K562 (cell line): ENCODE data around the gene TLE7. TPM values are rescaled to one million over a fixed set of nuclear protein-coding genes. Genes with fewer than 3 reads are reported as not detected.

Experiments
- SMARCA4 ChIP-seq: fragments of 450-650 bp; IDR thresholded peaks from 2 replicates; pipeline ENCODE4 v1.6.1; 2016
- SMC3 ChIP-seq: conservative IDR thresholded peaks from 2 replicates; pipeline ENCODE4 v1.6.1; 2011; ENCODE audit warnings: low read depth, low read length, improper control_type of control experiment; ENCODE audit not compliant: insufficient read depth
- STAT5A ChIP-seq: IDR thresholded peaks from 2 replicates; pipeline ENCODE4 v1.6.1; 2012; ENCODE audit warnings: low read length, inconsistent platforms, borderline replicate concordance
- ZNF407 ChIP-seq: fragments of 450-650 bp; IDR thresholded peaks from 2 replicates; pipeline ENCODE4 v1.6.1; 2016; ENCODE audit warnings: low read depth
- polyA plus RNA-seq, 8 experiments: library from polyadenylated mRNA; depleted of rRNA in 4 of 8; stranded (reverse) in 5 of 8; unstranded in 3 of 8; fragments of >200 nt; fragmentation: Nextera tagmentation in 2 of 8; fragmentation: Illumina TruSeq in 1 of 8; extraction: Ambion mirVana in 2 of 8; extraction: Trizol in 1 of 8; gene quantifications; 2 replicates each; pipeline versions ENCODE4 v1.2.1 to v1.2.3, GENCODE V29; 2011 to 2014; ENCODE audit warnings: inconsistent platforms in 1 of 8, missing spikeins in 1 of 8
- total RNA-seq, 7 experiments: library from RNA; depleted of rRNA in 6 of 7; stranded (reverse); fragments of >200 nt in 6 of 7; fragmentation: Illumina TruSeq in 2 of 7; extraction: Trizol in 2 of 7; gene quantifications; 2 replicates each; pipeline versions ENCODE4 v1.2.1 to v1.2.3, GENCODE V29; 2011 to 2021; ENCODE audit warnings: low replicate concordance in 1 of 7

The TLE7 gene
- total and polyA plus RNA-seq, 9 of the 15 experiments (the other 6 are each of a cell fraction or from before 2014, with no cell fraction given), result not detected

GRCh38 chr16:71479420-71479819 lies 37.6 kb upstream of the TLE7 start (continued):
- no peak for TF ChIP-seq ZNF407
- TF ChIP-seq SMC3, result peak; percentile 45
- 0 out of 2 replicates have a peak, but pooled peaks have one; percentile 30 for TF ChIP-seq SMARCA4
- TF ChIP-seq STAT5A, result no peak; the same call in 1 of the 2 replicates
